Epidermal melanocyte (primary cell): Measurements from ENCODE around the gene TMED9.
"Not testable (repeated sequence)": the region's sequence is repeated elsewhere in the genome, so short reads cannot be mapped to it uniquely, and the experiment has no call there.

ENCODE experiments used
- DNase-seq: peaks from one replicate; pipeline ENCODE4 v3.0.0; 2011; ENCODE audit warnings: low spot score; ENCODE audit not compliant: insufficient read length

The TMED9 gene

GRCh38 chr5:177606071-177607051 is 14.4 kb downstream of the TMED9 start:
- no peak for DNase-seq

DNA sequence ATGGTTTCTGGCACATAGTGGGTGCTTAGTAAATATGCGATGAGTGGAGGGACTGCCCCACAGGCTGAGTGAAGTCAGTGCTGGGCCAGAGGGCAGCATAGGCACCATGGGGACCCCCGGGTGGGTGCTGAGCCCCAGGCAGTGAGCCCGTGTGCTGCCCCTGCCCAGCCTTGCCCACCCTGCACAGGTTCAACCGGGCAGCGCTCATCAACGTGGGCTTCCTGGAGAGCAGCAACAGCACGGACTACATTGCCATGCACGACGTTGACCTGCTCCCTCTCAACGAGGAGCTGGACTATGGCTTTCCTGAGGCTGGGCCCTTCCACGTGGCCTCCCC is 15.1 kb downstream of the TMED9 start:
- no peak for DNase-seq

DNA sequence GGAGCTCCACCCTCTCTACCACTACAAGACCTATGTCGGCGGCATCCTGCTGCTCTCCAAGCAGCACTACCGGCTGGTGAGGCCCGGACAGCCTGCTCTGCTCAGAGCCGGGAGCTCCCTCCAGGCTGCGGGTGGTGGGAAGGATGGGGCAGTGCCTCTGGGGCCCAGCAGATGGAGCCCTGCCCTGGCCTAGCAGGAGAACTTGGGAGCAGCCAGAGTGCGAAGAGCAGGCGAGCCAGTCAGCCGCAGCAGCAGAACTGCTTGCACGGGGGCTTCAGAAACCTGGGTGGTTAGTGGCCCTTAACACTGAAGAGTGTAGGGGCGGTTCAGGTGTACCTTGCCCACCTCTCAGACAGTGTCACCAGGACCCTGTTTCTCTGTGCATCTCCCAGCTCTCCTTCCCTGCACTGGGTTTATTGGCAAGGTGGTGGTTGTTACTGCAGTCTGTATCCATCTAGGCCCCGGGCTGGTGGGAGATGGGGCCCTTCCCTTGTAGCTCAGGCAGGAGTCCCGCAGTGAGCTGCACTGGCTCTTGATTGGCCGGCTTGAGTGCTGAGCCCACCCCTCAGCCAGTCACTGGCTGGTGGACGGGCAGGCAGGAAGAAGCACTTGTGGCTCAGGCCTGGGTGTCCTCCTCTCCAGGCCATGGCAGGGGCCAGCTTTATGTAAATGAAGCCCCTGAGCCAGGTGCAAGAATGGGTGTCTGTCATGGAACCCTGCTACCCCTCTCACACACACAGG is 15.6 kb downstream of the TMED9 start:
- DNase-seq, result peak; percentile 69

DNA sequence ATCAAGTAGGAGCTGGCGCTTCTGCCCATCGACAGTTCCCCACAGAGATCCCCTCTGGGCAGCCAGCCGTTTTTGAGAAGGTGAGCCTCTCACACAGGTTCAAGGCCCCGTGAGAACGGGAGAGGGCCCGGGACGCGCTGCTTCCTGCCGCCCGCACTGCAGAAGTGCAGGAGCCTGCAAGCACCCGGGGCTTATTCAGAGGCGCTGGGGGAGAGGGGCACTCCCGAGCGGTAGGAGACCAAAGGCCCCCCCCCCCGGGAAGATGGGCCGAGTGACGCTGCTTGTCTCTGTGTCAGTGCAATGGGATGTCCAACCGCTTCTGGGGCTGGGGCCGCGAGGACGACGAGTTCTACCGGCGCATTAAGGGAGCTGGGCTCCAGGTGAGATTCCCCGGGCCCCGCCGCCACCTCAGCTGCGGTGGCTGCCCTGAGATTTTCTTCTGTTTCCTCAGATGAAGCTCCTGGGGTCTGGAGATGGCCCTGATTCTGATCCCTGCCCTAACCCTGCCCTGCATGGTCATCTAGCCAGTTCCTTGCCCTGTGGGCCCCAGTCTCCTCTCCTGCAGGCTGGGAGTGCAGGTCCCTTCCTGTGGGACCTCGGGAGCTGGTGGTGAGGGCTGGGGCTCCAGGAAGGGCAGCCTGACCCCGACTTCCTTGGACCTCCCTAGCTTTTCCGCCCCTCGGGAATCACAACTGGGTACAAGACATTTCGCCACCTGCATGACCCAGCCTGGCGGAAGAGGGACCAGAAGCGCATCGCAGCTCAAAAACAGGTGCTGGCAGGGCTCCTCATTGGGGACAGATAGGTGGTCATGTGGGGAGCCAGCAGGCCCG is 16.5 kb downstream of the TMED9 start:
- no peak for DNase-seq

GRCh38 chr5:177609076-177610059 is 17.4 kb downstream of the TMED9 start:
- no peak for DNase-seq

GRCh38 chr5:177610131-177610769 is 18.2 kb downstream of the TMED9 start:
- DNase-seq, result no peak

GRCh38 chr5:177610770-177611445 is 18.9 kb downstream of the TMED9 start:
- DNase-seq, result no peak

DNA sequence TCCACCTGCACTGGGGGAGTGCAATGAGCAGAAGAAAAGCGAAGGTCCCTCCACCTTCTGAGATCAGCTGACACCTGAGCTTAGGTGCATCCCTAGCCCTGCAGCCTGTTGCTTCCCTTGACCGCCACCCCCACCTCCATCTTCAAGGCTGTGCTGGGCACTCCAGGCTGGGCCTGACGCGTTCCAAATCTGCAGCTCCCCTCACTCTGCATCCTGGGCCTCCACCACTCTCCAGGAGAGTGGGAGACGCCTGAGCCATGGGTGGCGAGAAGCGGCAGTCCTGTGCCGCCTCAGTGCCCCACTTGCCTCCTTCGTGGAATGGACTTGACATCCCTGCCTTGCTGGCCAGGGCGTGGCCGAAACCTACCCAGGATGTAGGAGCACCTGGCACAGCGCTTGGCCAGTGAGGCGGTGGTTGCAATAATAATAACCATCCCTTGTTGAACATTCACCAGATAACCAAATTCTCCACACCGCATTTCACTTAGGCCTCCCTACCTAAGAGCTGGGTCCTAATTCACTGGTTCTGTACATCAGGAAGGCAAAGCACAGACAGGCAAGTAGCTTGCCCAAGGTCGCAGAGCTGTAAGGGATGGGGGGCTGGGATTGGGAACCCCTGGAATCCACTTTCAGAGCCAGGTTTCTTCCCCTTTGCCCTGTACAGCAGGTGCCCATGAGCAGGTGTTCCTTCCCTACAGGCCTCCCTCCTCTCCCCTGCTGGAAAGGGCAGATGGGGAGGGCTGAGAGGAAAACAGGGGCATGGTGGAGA is 19.6 kb downstream of the TMED9 start:
- no peak for DNase-seq

GRCh38 chr5:177612215-177612673 is 20.2 kb downstream of the TMED9 start:
- no peak for DNase-seq

DNA sequence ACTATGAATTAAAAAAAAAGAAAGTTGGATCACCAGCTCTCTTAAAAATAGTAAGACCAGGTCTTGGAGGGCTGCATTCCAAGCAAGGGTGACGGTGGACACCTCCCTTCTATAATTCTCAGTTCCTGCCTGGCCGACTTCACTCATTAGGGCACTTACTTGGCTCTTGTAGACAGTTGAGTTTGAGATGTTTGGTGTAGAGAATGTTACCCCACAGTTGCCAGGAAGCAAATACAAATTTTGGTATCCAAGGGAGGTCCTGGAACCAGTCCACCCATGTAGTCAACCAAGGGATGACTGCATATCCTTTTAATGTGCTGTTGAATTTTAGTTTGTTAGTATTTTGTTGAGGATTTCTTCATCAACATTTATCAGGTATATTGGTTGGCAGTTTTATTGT is 28.6 kb downstream of the TMED9 start:
- no peak for DNase-seq

GRCh38 chr5:177624172-177624571 is 32.2 kb downstream of the TMED9 start:
- DNase-seq, result not testable (repeated sequence)

DNA sequence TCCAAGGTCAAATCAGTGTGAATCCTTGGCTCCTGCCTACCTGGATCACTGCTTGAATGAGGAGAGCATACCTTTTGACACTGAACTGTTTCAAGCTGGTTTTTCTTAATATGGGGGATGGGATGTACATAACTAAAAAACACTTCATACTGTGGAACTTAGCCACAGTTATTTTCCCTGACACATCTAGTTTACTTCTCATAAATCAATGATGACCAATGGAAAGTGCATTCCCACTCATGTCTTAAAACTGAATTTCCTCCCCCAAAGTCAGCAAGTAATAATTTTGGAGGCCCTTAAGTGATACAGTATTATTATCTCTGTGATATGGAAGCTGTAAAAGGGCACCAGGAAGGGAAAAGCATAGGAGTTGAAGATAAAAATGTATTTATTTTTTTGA is 38.2 kb downstream of the TMED9 start:
- DNase-seq, result not testable (repeated sequence)

GRCh38 chr5:177634912-177635311 is 42.9 kb downstream of the TMED9 start:
- DNase-seq, result not testable (repeated sequence)

GRCh38 chr5:177645462-177645861 is 53.5 kb downstream of the TMED9 start:
- not testable (repeated sequence) for DNase-seq
